ENCODE results near the gene RFX8.

DNA sequence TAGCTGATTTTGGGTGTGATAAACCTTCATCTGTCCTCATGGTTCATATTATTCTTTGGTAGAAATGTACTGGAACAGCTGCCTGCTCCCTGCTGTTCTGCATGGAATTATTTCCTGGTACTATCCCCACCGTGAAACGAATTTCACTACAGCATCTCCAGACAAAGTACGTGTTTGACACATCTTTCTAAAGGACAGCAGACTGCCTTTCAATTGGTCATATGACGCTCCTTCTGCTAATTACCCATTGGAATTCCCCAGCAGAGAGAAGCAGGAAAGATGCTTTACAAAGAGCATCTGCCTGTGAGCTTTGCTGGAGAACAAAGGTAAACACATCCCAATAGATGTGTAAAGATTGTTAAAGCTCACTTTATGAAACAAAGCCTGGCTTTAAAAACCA lies 4.4 kb upstream of the RFX8 start:
- TF ChIP-seq JUN (IDR thresholded peaks at IDR 0.05; ENCODE audit: borderline replicate concordance, insufficient read depth, insufficient read length, low read depth) = no peak
- TF ChIP-seq POLR2A (IDR thresholded peaks at IDR 0.05; ENCODE audit: low read depth, low read length) = no peak
- TF ChIP-seq, protein P1, sequence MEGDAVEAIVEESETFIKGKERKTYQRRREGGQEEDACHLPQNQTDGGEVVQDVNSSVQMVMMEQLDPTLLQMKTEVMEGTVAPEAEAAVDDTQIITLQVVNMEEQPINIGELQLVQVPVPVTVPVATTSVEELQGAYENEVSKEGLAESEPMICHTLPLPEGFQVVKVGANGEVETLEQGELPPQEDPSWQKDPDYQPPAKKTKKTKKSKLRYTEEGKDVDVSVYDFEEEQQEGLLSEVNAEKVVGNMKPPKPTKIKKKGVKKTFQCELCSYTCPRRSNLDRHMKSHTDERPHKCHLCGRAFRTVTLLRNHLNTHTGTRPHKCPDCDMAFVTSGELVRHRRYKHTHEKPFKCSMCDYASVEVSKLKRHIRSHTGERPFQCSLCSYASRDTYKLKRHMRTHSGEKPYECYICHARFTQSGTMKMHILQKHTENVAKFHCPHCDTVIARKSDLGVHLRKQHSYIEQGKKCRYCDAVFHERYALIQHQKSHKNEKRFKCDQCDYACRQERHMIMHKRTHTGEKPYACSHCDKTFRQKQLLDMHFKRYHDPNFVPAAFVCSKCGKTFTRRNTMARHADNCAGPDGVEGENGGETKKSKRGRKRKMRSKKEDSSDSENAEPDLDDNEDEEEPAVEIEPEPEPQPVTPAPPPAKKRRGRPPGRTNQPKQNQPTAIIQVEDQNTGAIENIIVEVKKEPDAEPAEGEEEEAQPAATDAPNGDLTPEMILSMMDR (IDR thresholded peaks at IDR 0.05; ENCODE audit: extremely low read depth in 1 of 2, insufficient read depth in 1 of 2, low read depth in 1 of 2, low read length in 2 of 2) = no peak
- TF ChIP-seq POLR2AphosphoS5 (IDR thresholded peaks at IDR 0.05; ENCODE audit: insufficient read depth, low read depth, low read length) = no peak
- TF ChIP-seq EZH2 (IDR thresholded peaks at IDR 0.05; ENCODE audit: borderline replicate concordance, low read depth, low read length, severe bottlenecking) = no peak
- TF ChIP-seq, protein P2, sequence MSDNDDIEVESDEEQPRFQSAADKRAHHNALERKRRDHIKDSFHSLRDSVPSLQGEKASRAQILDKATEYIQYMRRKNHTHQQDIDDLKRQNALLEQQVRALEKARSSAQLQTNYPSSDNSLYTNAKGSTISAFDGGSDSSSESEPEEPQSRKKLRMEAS (IDR thresholded peaks at IDR 0.05; ENCODE audit: insufficient read depth, insufficient read length) = no peak
- no peak for TF ChIP-seq MYC (IDR thresholded peaks at IDR 0.05; ENCODE audit: low read depth, low read length)

All from endothelial cell of umbilical vein (primary cell).